ENCODE data around the gene HSD11B2. TPM values are rescaled to one million over a fixed set of nuclear protein-coding genes. Genes with fewer than 3 reads are reported as not detected.

HSD11B2 gene
- total RNA-seq, 1 experiment from 2014 or later, result 2.4 TPM

DNA sequence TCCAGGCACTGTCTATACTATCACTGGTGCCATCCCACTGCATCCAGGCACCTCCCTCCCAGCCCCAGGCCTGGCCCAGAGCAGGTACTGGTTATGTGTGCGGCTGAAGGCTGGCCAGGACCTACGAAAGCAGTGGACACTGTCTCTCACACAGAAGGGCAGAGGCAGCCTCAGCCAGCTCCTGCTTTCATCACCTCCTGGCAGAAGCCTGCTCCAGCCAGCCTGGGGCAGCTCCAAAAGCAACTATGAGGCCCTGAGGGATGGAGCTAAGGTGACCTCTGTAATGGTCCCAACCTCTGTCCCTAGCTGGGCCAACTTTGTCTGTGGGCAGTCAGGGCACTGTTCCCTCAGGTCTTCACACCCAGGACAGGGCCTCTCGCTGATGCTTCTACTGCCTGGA is 18.8 kb downstream of the HSD11B2 start:
- Histone ChIP-seq H3K4me3 (ENCODE audit: low read length) (no peak overlapping the region), H3K79me2 (ENCODE audit: low read length) (no peaks in the 10 kb centered on the region), H3K4me1 (ENCODE audit: insufficient read depth, low read length) (no peaks in the 10 kb centered on the region), H2AFZ (ENCODE audit: low read length) (no peak overlapping the region), H3K9me3 (ENCODE audit: low read length) (no peaks in the 10 kb centered on the region), H3K9me2 (replicated peaks; ENCODE audit: low read length) (no peaks in the 10 kb centered on the region), H3K36me3 (ENCODE audit: low read depth, low read length) (no peaks in the 10 kb centered on the region), H3K27me3 (ENCODE audit: low read length) (no peaks in the 10 kb centered on the region), H3K9ac (ENCODE audit: low read length) (no peak overlapping the region), H3K27ac (ENCODE audit: low read length) (no peak overlapping the region), H3F3A (ENCODE audit: low read length, unreplicated experiment) (no peaks in the 10 kb centered on the region), H3K4me2 (ENCODE audit: low read length) (no peak overlapping the region), H4K20me1 (ENCODE audit: low read length) (no peaks in the 10 kb centered on the region)
- DNase-seq (no peak), ATAC-seq (no peak)
- no TSS peak for BruUV-seq (replicated peaks)
- TF ChIP-seq EZH2phosphoT487 (IDR thresholded peaks at IDR 0.05; ENCODE audit: borderline replicate concordance, low read length) (no peak), EZH2 (IDR thresholded peaks at IDR 0.05; ENCODE audit: low read length, unreplicated experiment) (no peak)
- TF ChIP-seq, protein P1, sequence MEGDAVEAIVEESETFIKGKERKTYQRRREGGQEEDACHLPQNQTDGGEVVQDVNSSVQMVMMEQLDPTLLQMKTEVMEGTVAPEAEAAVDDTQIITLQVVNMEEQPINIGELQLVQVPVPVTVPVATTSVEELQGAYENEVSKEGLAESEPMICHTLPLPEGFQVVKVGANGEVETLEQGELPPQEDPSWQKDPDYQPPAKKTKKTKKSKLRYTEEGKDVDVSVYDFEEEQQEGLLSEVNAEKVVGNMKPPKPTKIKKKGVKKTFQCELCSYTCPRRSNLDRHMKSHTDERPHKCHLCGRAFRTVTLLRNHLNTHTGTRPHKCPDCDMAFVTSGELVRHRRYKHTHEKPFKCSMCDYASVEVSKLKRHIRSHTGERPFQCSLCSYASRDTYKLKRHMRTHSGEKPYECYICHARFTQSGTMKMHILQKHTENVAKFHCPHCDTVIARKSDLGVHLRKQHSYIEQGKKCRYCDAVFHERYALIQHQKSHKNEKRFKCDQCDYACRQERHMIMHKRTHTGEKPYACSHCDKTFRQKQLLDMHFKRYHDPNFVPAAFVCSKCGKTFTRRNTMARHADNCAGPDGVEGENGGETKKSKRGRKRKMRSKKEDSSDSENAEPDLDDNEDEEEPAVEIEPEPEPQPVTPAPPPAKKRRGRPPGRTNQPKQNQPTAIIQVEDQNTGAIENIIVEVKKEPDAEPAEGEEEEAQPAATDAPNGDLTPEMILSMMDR (conservative IDR thresholded peaks at IDR 0.05; ENCODE audit: low read depth, low read length), result no peak
- ChIA-PET CTCF (no interaction called here), POLR2A (ENCODE audit: unreplicated experiment) (no interaction called here)
- intact Hi-C loops (cut with micrococcal nuclease), result no loop called here

DNA sequence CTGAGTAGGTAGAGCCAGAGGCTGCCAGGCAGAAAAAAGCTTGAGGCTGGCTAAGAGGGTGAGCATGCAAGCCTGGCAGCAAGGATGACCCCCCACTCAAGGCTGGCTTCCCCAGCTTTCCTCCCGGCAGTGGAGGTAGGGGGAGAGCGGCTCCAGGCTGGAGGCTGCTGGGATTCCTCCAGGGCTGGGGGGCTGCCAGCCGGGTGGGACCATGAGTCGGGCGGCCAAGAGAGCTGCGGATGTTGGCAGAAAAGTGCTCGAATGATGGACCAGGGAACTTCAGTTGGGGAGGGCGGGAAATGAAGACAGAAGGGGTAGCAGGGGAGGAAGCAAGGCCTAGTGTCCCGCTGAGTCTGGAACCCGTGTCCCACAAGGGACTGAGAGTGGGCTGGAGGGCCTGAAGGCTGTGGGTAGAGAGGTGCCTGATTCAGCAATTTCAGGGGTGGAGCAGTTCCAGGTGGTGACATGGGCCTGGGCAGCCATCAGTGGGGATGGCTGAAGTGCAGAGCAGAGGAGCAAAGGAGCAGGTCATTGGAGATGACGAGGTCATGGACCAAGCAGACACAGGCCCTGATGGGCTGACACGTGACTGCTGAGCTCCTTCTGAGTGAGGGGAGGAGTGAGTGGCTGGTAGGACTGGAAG is 20.3 kb downstream of the HSD11B2 start:
- Histone ChIP-seq H3K36me3 (ENCODE audit: low read depth, low read length) (no peaks in the 10 kb centered on the region), H3K9me3 (ENCODE audit: low read length) (no peaks in the 10 kb centered on the region), H3K27me3 (ENCODE audit: low read length) (no peaks in the 10 kb centered on the region), H3F3A (ENCODE audit: low read length, unreplicated experiment) (no peaks in the 10 kb centered on the region), H3K4me2 (ENCODE audit: low read length) (no peak overlapping the region), H3K27ac (ENCODE audit: low read length) (no peak overlapping the region), H3K79me2 (ENCODE audit: low read length) (no peaks in the 10 kb centered on the region), H3K9me2 (replicated peaks; ENCODE audit: low read length) (no peaks in the 10 kb centered on the region), H3K4me3 (ENCODE audit: low read length) (no peak overlapping the region), H4K20me1 (ENCODE audit: low read length) (no peaks in the 10 kb centered on the region), H3K4me1 (ENCODE audit: insufficient read depth, low read length) (no peaks in the 10 kb centered on the region), H2AFZ (ENCODE audit: low read length) (no peak overlapping the region), H3K9ac (ENCODE audit: low read length) (no peak overlapping the region)
- no peak for ATAC-seq
- BruUV-seq (replicated peaks), result no TSS peak
- TF ChIP-seq, protein P1 (conservative IDR thresholded peaks at IDR 0.05; ENCODE audit: low read depth, low read length), result no peak
- POLR2A ChIA-PET (ENCODE audit: unreplicated experiment), result no interaction called here
- no peak for DNase-seq
- intact Hi-C loops (cut with micrococcal nuclease), result no loop called here
- CTCF ChIA-PET, result no interaction called here

DNA sequence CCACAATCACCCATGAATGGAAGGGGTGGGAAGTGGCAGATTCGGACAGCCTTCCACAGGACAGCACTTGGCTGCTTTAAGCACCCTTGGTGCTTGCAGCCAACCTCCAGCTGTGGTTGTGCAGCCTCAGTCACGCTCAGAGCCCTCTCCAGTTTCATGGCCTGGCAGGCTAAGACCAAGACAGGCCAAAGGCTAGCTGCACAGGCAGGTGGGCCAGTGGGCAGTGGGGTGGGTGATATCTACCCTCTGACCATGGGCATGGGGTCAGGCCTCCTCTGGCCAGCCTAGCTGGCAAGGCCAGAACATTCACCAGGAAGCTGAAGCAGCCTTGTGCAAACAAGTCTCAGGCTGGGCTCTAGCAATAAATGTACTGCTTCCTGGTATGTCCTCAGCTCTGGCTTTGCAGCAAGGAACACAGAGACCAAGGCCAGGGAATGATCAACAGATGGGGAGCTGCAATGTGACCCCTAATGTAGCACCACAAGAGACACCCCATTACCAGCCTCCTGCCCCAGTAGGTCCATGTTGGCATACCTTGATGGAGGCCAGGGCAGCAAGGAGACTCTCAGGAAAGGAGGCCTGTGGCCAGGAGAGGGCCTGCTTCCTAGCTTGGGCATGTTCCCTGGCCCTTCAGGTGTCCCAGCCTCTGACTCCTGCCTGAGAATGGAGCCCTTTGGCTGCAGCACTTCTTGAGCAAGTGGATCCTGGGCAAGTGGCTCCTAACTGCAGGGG is 20.9 kb downstream of the HSD11B2 start:
- intact Hi-C loops (cut with micrococcal nuclease), result no loop called here
- H3K9me2 ChIP-seq (replicated peaks; ENCODE audit: low read length), result no peaks in the 10 kb centered on the region
- no peaks in the 10 kb centered on the region for H3K27me3 ChIP-seq (ENCODE audit: low read length)
- BruUV-seq (replicated peaks), result no TSS peak
- H3K4me2 ChIP-seq (ENCODE audit: low read length), result no peak overlapping the region
- peak; percentile 90 for ATAC-seq
- H3K27ac ChIP-seq (ENCODE audit: low read length), result no peak overlapping the region
- no peaks in the 10 kb centered on the region for H3K36me3 ChIP-seq (ENCODE audit: low read depth, low read length)
- H4K20me1 ChIP-seq (ENCODE audit: low read length), result no peaks in the 10 kb centered on the region
- H3K4me3 ChIP-seq (ENCODE audit: low read length), result no peak overlapping the region
- ChIA-PET CTCF (no interaction called here), POLR2A (ENCODE audit: unreplicated experiment) (no interaction called here)
- H2AFZ ChIP-seq (ENCODE audit: low read length), result no peak overlapping the region
- H3K9ac ChIP-seq (ENCODE audit: low read length), result no peak overlapping the region
- H3K79me2 ChIP-seq (ENCODE audit: low read length), result no peaks in the 10 kb centered on the region
- TF ChIP-seq, protein P1 (conservative IDR thresholded peaks at IDR 0.05; ENCODE audit: low read depth, low read length), result no peak
- TF ChIP-seq EZH2phosphoT487 (IDR thresholded peaks at IDR 0.05; ENCODE audit: borderline replicate concordance, low read length) (no peak), EZH2 (IDR thresholded peaks at IDR 0.05; ENCODE audit: low read length, unreplicated experiment) (no peak)
- no peaks in the 10 kb centered on the region for H3F3A ChIP-seq (ENCODE audit: low read length, unreplicated experiment)
- H3K4me1 ChIP-seq (ENCODE audit: insufficient read depth, low read length), result no peaks in the 10 kb centered on the region
- DNase-seq, result no peak
- no peaks in the 10 kb centered on the region for H3K9me3 ChIP-seq (ENCODE audit: low read length)
